SU-DHL-6 (cell line): Measurements from ENCODE around the gene ATF3.

Source experiments
- H2AFZ ChIP-seq: fragments of 200-600 bp; sonication (generic); 2 replicates; pipeline ENCODE4 v1.6.1; 2014; ENCODE audit warnings: low read depth, mild to moderate bottlenecking, moderate library complexity, mixed read lengths, antibody characterized with exemption, low read length; ENCODE audit not compliant: severe bottlenecking
- H3F3A ChIP-seq: fragments of 200-600 bp; shearing (Covaris generic); 2 replicates; pipeline ENCODE4 v1.6.0; 2016; ENCODE audit warnings: antibody characterized with exemption, mild to moderate bottlenecking; ENCODE audit not compliant: insufficient read depth
- H3K27ac ChIP-seq: fragments of 200-600 bp; sonication (generic); 2 replicates; pipeline ENCODE4 v1.5.1; 2016; ENCODE audit warnings: low read depth, mild to moderate bottlenecking, low read length, moderate library complexity, mixed read lengths
- H3K27me3 ChIP-seq: fragments of 200-600 bp; sonication (generic), shearing (Covaris generic); 2 replicates; pipeline ENCODE4 v1.6.0; 2014; ENCODE audit warnings: mild to moderate bottlenecking, low read length
- H3K36me3 ChIP-seq: fragments of 200-600 bp; sonication (generic); 2 replicates; pipeline ENCODE4 v1.6.1; 2014; ENCODE audit warnings: mild to moderate bottlenecking, low read length, mixed read lengths
- H3K4me2 ChIP-seq: fragments of 300-600, 200-600 bp; shearing (Covaris generic), sonication (generic); 2 replicates; pipeline ENCODE4 v1.6.0; 2014; ENCODE audit warnings: low read length, low read depth, mild to moderate bottlenecking; ENCODE audit not compliant: poor library complexity, severe bottlenecking
- H3K4me3 ChIP-seq: fragments of 200-600 bp; sonication (generic); 2 replicates; pipeline ENCODE4 v1.5.1; 2014; ENCODE audit warnings: antibody characterized with exemption, low read length, mild to moderate bottlenecking, mixed read lengths; ENCODE audit not compliant: insufficient read depth, poor library complexity, severe bottlenecking
- H3K79me2 ChIP-seq: fragments of 200-600 bp; sonication (generic); 2 replicates; pipeline ENCODE4 v1.6.1; 2014; ENCODE audit warnings: mild to moderate bottlenecking, low read length, moderate library complexity; ENCODE audit not compliant: insufficient read depth
- H3K9ac ChIP-seq: fragments of 200-600 bp; sonication (generic); 2 replicates; pipeline ENCODE4 v1.7.0; 2014; ENCODE audit warnings: mild to moderate bottlenecking, low read length
- H3K9me2 ChIP-seq: fragments of 200-600 bp; sonication (generic); replicated peaks from 2 replicates; pipeline ENCODE4 v1.6.1; 2014; ENCODE audit warnings: low read length; ENCODE audit not compliant: insufficient read depth
- H3K9me3 ChIP-seq: fragments of 200-600 bp; sonication (generic); 2 replicates; pipeline ENCODE4 v1.6.1; 2014; ENCODE audit warnings: low read length, mixed read lengths; ENCODE audit not compliant: insufficient read depth
- H4K20me1 ChIP-seq: fragments of 200-600 bp; sonication (generic); 2 replicates; pipeline ENCODE4 v1.6.1; 2014; ENCODE audit warnings: low read depth, mild to moderate bottlenecking, antibody characterized with exemption, low read length, moderate library complexity, mixed read lengths
- EZH2phosphoT487 ChIP-seq: fragments of 200-600 bp; sonication (generic), shearing (Covaris generic); conservative IDR thresholded peaks from 2 replicates; pipeline ENCODE4 v1.6.1; 2018; ENCODE audit warnings: mild to moderate bottlenecking, antibody characterized with exemption, low read length, moderate library complexity, mixed read lengths
- TF ChIP-seq, protein P1 (sequence below): fragments of 200-600 bp; sonication (generic); IDR thresholded peaks from one replicate; pipeline ENCODE4 v1.5.1; 2017; ENCODE audit warnings: antibody characterized with exemption, mild to moderate bottlenecking, low read length, moderate library complexity; ENCODE audit not compliant: insufficient read depth, poor library complexity, severe bottlenecking

ATF3 gene

DNA sequence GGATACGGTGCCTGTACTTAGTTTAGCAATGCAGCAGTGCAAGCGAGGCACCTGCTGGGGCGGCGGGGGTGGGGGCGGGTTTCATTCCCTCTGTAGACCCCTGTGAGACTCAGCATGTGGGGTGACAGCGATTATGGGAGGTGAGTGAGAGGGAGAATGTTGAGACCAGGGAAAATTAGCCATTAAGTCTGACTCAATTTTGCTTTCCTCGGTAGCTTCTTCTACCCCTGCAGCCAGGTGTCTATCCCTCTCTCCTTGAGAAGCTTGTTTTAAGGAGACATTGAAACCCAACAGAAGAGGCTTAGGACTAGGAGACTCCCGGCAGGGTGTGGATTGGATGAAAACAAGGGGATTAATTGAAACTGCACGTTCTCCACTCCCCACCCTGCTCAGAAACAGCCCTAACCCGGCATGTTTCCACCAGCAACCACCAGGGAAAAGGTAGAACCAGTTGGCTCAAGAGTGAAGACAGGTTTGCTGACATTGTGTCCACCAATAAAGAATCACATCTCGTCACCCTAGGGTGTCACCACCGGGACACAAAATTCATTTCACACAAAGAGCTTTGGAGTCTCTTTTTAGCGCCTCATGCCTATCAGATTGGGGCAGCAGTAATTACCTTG is 20.6 kb upstream of the ATF3 start:
- no peak overlapping the region for H3K9ac ChIP-seq
- TF ChIP-seq EZH2phosphoT487: no peak
- TF ChIP-seq, protein P1, sequence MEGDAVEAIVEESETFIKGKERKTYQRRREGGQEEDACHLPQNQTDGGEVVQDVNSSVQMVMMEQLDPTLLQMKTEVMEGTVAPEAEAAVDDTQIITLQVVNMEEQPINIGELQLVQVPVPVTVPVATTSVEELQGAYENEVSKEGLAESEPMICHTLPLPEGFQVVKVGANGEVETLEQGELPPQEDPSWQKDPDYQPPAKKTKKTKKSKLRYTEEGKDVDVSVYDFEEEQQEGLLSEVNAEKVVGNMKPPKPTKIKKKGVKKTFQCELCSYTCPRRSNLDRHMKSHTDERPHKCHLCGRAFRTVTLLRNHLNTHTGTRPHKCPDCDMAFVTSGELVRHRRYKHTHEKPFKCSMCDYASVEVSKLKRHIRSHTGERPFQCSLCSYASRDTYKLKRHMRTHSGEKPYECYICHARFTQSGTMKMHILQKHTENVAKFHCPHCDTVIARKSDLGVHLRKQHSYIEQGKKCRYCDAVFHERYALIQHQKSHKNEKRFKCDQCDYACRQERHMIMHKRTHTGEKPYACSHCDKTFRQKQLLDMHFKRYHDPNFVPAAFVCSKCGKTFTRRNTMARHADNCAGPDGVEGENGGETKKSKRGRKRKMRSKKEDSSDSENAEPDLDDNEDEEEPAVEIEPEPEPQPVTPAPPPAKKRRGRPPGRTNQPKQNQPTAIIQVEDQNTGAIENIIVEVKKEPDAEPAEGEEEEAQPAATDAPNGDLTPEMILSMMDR: no peak
- H3K9me3 ChIP-seq: no peaks in the 10 kb centered on the region
- no peaks in the 10 kb centered on the region for H3K27me3 ChIP-seq
- H4K20me1 ChIP-seq: no peaks in the 10 kb centered on the region
- no peaks in the 10 kb centered on the region for H3K36me3 ChIP-seq
- no peak overlapping the region for H2AFZ ChIP-seq
- H3F3A ChIP-seq: no peaks in the 10 kb centered on the region
- H3K79me2 ChIP-seq: no peaks in the 10 kb centered on the region
- no peak overlapping the region for H3K4me3 ChIP-seq
- no peak overlapping the region for H3K27ac ChIP-seq
- no peaks in the 10 kb centered on the region for H3K9me2 ChIP-seq
- no peak overlapping the region for H3K4me2 ChIP-seq

DNA sequence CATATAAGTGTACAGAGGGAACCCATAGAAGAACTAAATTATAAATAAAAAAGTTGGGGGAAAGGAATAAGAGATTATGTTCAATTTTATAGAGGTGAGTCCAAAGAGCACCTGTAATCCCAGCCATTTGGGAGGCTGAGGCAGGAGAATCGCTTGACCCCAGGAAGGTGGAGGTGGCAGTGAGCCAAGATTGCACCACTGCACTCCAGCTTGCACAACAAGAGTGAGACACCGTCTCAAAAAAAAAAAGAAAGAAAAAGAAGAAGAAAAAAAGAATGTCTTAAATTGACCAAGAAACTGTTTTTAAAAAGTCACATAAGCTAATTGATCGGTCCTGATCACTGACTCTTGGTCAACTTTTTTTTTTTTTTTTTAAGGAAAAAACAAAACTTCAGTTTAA is 19.1 kb upstream of the ATF3 start:
- Histone ChIP-seq H3K9ac (no peak overlapping the region), H3K9me3 (no peaks in the 10 kb centered on the region), H3F3A (no peaks in the 10 kb centered on the region), H3K9me2 (no peaks in the 10 kb centered on the region), H3K27ac (no peak overlapping the region), H3K79me2 (no peaks in the 10 kb centered on the region), H2AFZ (no peak overlapping the region), H3K4me2 (no peak overlapping the region), H3K27me3 (no peaks in the 10 kb centered on the region), H3K36me3 (no peaks in the 10 kb centered on the region), H4K20me1 (no peaks in the 10 kb centered on the region), H3K4me3 (no peak overlapping the region)
- no peak for TF ChIP-seq EZH2phosphoT487

DNA sequence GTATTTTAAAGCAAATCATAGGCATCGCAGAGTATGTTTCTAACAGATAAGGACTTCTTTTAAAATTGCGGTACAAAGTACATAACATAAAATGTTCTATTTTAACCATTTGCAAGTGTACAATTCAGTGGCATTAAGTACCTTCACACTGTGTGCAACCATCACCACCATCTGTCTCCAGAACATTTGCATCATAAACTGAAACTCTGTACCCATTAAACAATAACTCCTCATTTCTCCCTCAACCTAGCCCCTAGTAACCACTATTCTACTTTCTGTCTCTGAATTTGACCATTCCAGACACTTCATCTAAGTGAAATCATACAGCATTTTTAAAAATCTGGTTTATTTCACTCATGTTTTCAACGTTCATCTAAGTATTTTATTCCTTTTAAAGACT is 16.6 kb upstream of the ATF3 start:
- no peak for TF ChIP-seq EZH2phosphoT487
- no peaks in the 10 kb centered on the region for H3K9me2 ChIP-seq
- no peaks in the 10 kb centered on the region for H3F3A ChIP-seq
- H3K4me3 ChIP-seq: no peak overlapping the region
- no peaks in the 10 kb centered on the region for H4K20me1 ChIP-seq
- H3K27me3 ChIP-seq: no peaks in the 10 kb centered on the region
- H3K27ac ChIP-seq: no peak overlapping the region
- no peak overlapping the region for H2AFZ ChIP-seq
- H3K36me3 ChIP-seq: no peaks in the 10 kb centered on the region
- no peaks in the 10 kb centered on the region for H3K9me3 ChIP-seq
- H3K79me2 ChIP-seq: no peaks in the 10 kb centered on the region
- no peak overlapping the region for H3K9ac ChIP-seq
- H3K4me2 ChIP-seq: no peak overlapping the region

DNA sequence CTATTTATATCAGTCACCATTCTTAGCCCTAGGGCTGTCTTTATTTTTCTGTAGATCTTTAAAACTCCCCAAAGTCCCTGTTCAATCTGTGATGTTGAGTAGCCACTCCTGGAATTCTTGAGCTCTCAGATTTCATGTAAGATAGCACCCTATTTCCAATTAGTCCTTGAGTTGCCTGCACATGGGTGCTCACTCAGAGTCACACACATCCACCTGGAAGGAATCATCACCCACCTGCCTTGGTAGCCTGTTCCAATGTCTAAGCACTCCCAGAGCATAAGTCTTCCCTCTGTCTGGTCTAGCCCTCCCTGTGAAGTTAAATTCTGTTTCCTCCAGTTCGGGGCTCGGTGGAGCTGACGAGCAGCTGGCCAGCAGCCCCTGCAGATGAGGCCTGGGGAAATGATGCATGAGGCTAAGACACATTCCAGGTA is 14.7 kb upstream of the ATF3 start:
- Histone ChIP-seq H3K36me3 (no peaks in the 10 kb centered on the region), H3K27ac (no peak overlapping the region), H3K4me2 (no peak overlapping the region), H3K4me3 (no peak overlapping the region), H3K9me2 (no peaks in the 10 kb centered on the region), H3K79me2 (no peaks in the 10 kb centered on the region), H4K20me1 (no peaks in the 10 kb centered on the region), H3K9ac (no peak overlapping the region), H3F3A (no peaks in the 10 kb centered on the region), H2AFZ (no peak overlapping the region), H3K9me3 (no peaks in the 10 kb centered on the region), H3K27me3 (no peaks in the 10 kb centered on the region)
- TF ChIP-seq EZH2phosphoT487: no peak

DNA sequence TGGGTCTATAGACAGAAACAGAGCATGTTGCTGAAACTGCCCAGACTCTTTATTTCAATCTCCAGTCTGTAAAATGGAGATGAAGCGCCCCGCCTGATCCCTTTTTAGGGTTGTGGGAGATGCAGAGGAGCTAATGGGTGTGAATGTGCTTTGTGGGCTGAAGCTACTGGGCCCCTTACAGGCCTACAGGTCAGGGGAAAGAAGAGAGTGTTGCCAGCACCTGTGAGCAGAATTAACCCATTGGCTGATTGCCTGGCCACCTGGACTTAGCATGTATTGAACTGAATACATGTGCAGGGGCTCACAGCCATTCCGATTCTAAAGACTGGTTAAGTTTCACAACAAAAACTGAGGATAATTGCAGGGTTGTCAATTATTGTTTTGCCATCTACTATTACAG is 13.9 kb upstream of the ATF3 start:
- Histone ChIP-seq H3K27ac (no peak overlapping the region), H3K9me2 (no peaks in the 10 kb centered on the region), H2AFZ (no peak overlapping the region), H3F3A (no peaks in the 10 kb centered on the region), H3K27me3 (no peaks in the 10 kb centered on the region), H4K20me1 (no peaks in the 10 kb centered on the region), H3K36me3 (no peaks in the 10 kb centered on the region), H3K4me3 (no peak overlapping the region), H3K9ac (no peak overlapping the region), H3K4me2 (no peak overlapping the region), H3K9me3 (no peaks in the 10 kb centered on the region), H3K79me2 (no peaks in the 10 kb centered on the region)
- TF ChIP-seq EZH2phosphoT487: no peak
- TF ChIP-seq, protein P1: no peak
